ENCODE measurements around the gene ELF5. TPM values are rescaled to one million over a fixed set of nuclear protein-coding genes. Genes with fewer than 3 reads are reported as not detected.

Gene ELF5
- total and polyA plus RNA-seq, 8 donors: 0.09 to 0.46 (median 0.14) TPM; not detected in 2

DNA sequence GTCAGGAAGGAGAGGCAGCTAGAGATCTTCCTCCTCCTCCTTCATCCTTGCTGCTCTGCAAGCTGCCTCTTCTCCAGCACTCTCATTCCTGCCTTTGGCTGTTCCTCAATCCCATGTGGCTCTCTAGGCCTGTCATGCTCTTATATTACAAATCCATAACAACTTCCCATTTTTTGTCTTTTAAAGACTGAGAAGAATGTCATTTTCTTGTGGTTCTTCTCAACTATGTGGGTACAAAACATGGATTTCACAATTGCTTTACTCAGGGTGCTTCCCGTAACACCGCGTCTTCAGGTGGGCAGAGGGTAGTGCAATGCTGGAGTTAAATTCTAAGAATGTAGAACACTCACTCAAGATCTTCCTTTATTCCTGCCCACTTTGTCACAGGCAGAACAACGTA lies 81.6 kb downstream of the ELF5 start:
- WGBS, 2 donors: 95 to 98% methylated on average over 4 of the region's 4 CpGs
- H3K27me3 ChIP-seq: no peaks in the 10 kb centered on the region
- H3K36me3 ChIP-seq: no peaks in the 10 kb centered on the region
- no peaks in the 10 kb centered on the region for H3K4me1 ChIP-seq
- no peaks in the 10 kb centered on the region for H3K9me3 ChIP-seq
- no peak overlapping the region for H3K4me3 ChIP-seq
- DNase-seq (no peak), ATAC-seq (peak in 1 of 4 donors; percentile 22), FAIRE-seq (no peak)
- intact Hi-C loops (cut with DNase I): no loop called here
- TF ChIP-seq, protein P1, sequence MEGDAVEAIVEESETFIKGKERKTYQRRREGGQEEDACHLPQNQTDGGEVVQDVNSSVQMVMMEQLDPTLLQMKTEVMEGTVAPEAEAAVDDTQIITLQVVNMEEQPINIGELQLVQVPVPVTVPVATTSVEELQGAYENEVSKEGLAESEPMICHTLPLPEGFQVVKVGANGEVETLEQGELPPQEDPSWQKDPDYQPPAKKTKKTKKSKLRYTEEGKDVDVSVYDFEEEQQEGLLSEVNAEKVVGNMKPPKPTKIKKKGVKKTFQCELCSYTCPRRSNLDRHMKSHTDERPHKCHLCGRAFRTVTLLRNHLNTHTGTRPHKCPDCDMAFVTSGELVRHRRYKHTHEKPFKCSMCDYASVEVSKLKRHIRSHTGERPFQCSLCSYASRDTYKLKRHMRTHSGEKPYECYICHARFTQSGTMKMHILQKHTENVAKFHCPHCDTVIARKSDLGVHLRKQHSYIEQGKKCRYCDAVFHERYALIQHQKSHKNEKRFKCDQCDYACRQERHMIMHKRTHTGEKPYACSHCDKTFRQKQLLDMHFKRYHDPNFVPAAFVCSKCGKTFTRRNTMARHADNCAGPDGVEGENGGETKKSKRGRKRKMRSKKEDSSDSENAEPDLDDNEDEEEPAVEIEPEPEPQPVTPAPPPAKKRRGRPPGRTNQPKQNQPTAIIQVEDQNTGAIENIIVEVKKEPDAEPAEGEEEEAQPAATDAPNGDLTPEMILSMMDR (IDR thresholded peaks at IDR 0.05): no peak
- no peak overlapping the region for H3K27ac ChIP-seq

Other genes starting within 250 kb of the ELF5 start
- gene ABTB2, start 155.8 kb downstream of the ELF5 start, total RNA-seq: 1 to 10 TPM in 5 of 6 donors, under 1 TPM in 1; 0.97 to 4.4 (median 2.2) TPM
- 1 to 10 TPM in 1 of 2 donors, under 1 TPM in 1; 0.63 to 1.3 TPM for gene ABTB2, start 155.8 kb downstream of the ELF5 start, polyA plus RNA-seq
- 10 to 100 TPM; 26.6 to 49.5 (median 46.2) TPM for gene CAT, start 74.9 kb downstream of the ELF5 start, total RNA-seq
- gene CAT, start 74.9 kb downstream of the ELF5 start, polyA plus RNA-seq: 10 to 100 TPM; 33.3 to 53.5 TPM
- gene EHF, start 107.3 kb upstream of the ELF5 start, total RNA-seq: 10 to 100 TPM; 22.4 to 58.2 (median 33.5) TPM
- gene EHF, start 107.3 kb upstream of the ELF5 start, polyA plus RNA-seq: 10 to 100 TPM in 1 of 2 donors, 1 to 10 TPM in 1; 7.7 to 14.1 TPM

All from pancreas (tissue), 10 donors.